A673 (cell line): ENCODE results near the gene PTGES. TPM values are rescaled to one million over a fixed set of nuclear protein-coding genes. Genes with fewer than 3 reads are reported as not detected.

Source experiments
- BruUV-seq: library from RNA; stranded (reverse); fragments of 400-500 nt; replicated peaks from 2 replicates; lab custom pipeline; 2021; lab: Mats Ljungman, UMichigan
- CTCF ChIA-PET: fragments of 300-600 bp; sonication (Branson Sonifier 250); formaldehyde crosslinking; loops from one replicate; lab custom pipeline; 2022; ENCODE audit warnings: antibody characterized with exemption; lab: Charles Lee
- POLR2A ChIA-PET: fragments of 300-600 bp; sonication (Branson Sonifier 250); formaldehyde crosslinking; loops from one replicate; lab custom pipeline; 2022; ENCODE audit warnings: antibody characterized with exemption; ENCODE audit not compliant: low non-redundant PET; lab: Charles Lee
- DNase-seq: peaks from one replicate; pipeline ENCODE4 v3.0.0-alpha.2; 2015; ENCODE audit warnings: low spot score
- H3K27ac ChIP-seq: fragments of 200-600 bp; sonication (generic); 2 replicates; pipeline ENCODE4 v1.5.1; 2016; ENCODE audit warnings: mixed run types, low read depth, mild to moderate bottlenecking, mixed read lengths, antibody characterized with exemption, low read length; ENCODE audit not compliant: poor library complexity, severe bottlenecking
- H3K27me3 ChIP-seq: fragments of 200-600 bp; sonication (generic); replicated peaks from 2 replicates; pipeline ENCODE4 v1.6.1; 2017; ENCODE audit warnings: mixed run types, low read depth, mild to moderate bottlenecking, mixed read lengths, antibody characterized with exemption, low read length; ENCODE audit not compliant: insufficient read depth, poor library complexity
- H3K36me3 ChIP-seq: fragments of 200-600 bp; sonication (generic); 2 replicates; pipeline ENCODE4 v1.6.1; 2016; ENCODE audit warnings: mixed run types, mild to moderate bottlenecking, mixed read lengths, antibody characterized with exemption, low read length; ENCODE audit not compliant: insufficient read depth, poor library complexity, severe bottlenecking
- H3K4me1 ChIP-seq: fragments of 200-600 bp; sonication (generic); 2 replicates; pipeline ENCODE4 v1.6.1; 2017; ENCODE audit warnings: mixed run types, mild to moderate bottlenecking, mixed read lengths, antibody characterized with exemption, low read length; ENCODE audit not compliant: insufficient read depth, poor library complexity, severe bottlenecking
- H3K4me3 ChIP-seq: fragments of 200-600 bp; sonication (generic); 2 replicates; pipeline ENCODE4 v1.5.1; 2016; ENCODE audit warnings: low read depth, mixed run types, mild to moderate bottlenecking, mixed read lengths, low read length; ENCODE audit not compliant: poor library complexity, severe bottlenecking
- H3K9me3 ChIP-seq: fragments of 200-600 bp; sonication (generic); 2 replicates; pipeline ENCODE4 v1.6.1; 2016; ENCODE audit warnings: mixed run types, low read depth, mild to moderate bottlenecking, mixed read lengths, antibody characterized with exemption, low read length; ENCODE audit not compliant: poor library complexity, severe bottlenecking
- EZH2 ChIP-seq: fragments of 200-600 bp; sonication (generic); IDR thresholded peaks from 2 replicates; pipeline ENCODE4 v1.6.1; 2017; ENCODE audit warnings: borderline replicate concordance, low read depth, mild to moderate bottlenecking, mixed read lengths, antibody characterized with exemption, low read length; ENCODE audit not compliant: poor library complexity, severe bottlenecking
- intact Hi-C: fragments of 100-400 bp; cut with micrococcal nuclease; formaldehyde crosslinking; loops from one replicate; pipeline ENCODE4 v1.10.0; 2022; ENCODE audit not compliant: unreplicated experiment
- total RNA-seq: library from RNA; stranded (reverse); gene quantifications from 2 replicates; pipeline ENCODE4 v1.2.3, GENCODE V29; 2021
- TF ChIP-seq, protein P1 (sequence below): fragments of 300-800, 200-600 bp; sonication (generic); conservative IDR thresholded peaks from 2 replicates; pipeline ENCODE4 v1.5.1; 2017; ENCODE audit warnings: low read depth, mild to moderate bottlenecking, antibody characterized with exemption, low read length, moderate library complexity, mixed read lengths

PTGES gene
- total RNA-seq, 1 experiment from 2014 or later: 0.80 TPM

DNA sequence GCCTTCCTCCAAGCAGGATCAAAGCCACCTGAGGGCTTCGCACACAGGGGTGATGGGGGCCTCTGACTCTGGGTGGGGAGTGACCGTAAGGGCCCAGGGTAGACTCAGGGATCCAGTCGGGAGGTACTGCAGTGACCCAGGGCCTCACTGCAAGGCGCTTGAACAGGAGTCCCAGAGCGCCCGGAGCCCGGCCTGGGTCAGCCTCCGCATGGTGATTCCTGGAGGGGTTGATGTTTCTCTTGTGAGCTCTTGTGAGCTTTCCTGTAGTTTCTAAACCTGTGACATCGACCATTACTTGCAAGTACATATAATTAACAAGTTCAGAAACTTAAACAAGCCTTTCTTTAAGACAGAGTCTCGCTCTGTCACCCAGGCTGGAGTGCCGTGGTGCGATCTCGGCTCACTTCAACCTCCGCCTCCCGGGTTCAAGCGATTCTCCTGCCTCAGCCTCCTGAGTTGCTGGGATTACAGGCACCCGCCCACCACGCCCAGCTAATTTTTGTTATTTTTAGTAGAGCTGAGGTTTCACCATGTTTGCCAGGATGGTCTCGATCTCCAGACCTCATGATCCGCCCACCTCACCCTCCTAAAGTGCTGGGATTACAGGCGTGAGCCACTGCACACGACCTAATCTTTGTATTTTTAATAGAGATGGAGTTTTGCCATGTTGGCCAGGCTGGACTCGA, 19.8 kb downstream of the PTGES start:
- CTCF ChIA-PET: interaction anchor here (0.5 kb wide), 1 partner anchor 9 kb away, joined by 3 read pairs; no protein-coding TSS in a partner anchor
- BruUV-seq: no TSS peak
- no peak overlapping the region for H3K27ac ChIP-seq
- H3K4me3 ChIP-seq: no peak overlapping the region
- TF ChIP-seq, protein P1, sequence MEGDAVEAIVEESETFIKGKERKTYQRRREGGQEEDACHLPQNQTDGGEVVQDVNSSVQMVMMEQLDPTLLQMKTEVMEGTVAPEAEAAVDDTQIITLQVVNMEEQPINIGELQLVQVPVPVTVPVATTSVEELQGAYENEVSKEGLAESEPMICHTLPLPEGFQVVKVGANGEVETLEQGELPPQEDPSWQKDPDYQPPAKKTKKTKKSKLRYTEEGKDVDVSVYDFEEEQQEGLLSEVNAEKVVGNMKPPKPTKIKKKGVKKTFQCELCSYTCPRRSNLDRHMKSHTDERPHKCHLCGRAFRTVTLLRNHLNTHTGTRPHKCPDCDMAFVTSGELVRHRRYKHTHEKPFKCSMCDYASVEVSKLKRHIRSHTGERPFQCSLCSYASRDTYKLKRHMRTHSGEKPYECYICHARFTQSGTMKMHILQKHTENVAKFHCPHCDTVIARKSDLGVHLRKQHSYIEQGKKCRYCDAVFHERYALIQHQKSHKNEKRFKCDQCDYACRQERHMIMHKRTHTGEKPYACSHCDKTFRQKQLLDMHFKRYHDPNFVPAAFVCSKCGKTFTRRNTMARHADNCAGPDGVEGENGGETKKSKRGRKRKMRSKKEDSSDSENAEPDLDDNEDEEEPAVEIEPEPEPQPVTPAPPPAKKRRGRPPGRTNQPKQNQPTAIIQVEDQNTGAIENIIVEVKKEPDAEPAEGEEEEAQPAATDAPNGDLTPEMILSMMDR: no peak
- TF ChIP-seq EZH2: no peak
- no peaks in the 10 kb centered on the region for H3K27me3 ChIP-seq
- H3K4me1 ChIP-seq: no peaks in the 10 kb centered on the region
- POLR2A ChIA-PET: no interaction called here
- DNase-seq: no peak
- no peaks in the 10 kb centered on the region for H3K36me3 ChIP-seq
- intact Hi-C loops: no loop called here
- H3K9me3 ChIP-seq: no peaks in the 10 kb centered on the region

DNA sequence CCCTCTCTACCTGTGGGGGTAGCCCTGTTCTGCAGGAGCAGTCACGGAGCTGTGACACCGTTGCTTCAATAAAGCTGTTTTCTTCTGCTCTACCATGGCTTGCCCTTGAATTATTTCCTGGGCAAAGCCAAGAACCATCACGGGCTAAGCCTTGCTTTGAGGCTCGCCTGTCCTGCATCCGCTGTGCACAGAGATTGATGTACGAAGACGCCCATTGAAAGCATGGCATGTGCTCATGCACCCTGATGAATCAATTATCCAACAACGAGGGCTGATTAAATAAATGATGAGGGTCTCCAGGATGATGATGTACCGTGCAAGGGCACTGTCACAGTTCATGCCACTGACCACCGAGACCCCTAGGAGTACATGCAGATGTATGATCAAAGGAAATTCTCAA, 20.7 kb downstream of the PTGES start:
- Histone ChIP-seq H3K36me3 (no peaks in the 10 kb centered on the region), H3K9me3 (no peaks in the 10 kb centered on the region), H3K4me1 (peaks cover 2% of the 10 kb centered on the region), H3K4me3 (no peak overlapping the region), H3K27ac (no peak overlapping the region), H3K27me3 (no peaks in the 10 kb centered on the region)
- BruUV-seq: no TSS peak
- no peak for TF ChIP-seq EZH2
- TF ChIP-seq, protein P1: no peak
- intact Hi-C loops: no loop called here
- CTCF ChIA-PET: no interaction called here
- POLR2A ChIA-PET: no interaction called here
- no peak for DNase-seq

DNA sequence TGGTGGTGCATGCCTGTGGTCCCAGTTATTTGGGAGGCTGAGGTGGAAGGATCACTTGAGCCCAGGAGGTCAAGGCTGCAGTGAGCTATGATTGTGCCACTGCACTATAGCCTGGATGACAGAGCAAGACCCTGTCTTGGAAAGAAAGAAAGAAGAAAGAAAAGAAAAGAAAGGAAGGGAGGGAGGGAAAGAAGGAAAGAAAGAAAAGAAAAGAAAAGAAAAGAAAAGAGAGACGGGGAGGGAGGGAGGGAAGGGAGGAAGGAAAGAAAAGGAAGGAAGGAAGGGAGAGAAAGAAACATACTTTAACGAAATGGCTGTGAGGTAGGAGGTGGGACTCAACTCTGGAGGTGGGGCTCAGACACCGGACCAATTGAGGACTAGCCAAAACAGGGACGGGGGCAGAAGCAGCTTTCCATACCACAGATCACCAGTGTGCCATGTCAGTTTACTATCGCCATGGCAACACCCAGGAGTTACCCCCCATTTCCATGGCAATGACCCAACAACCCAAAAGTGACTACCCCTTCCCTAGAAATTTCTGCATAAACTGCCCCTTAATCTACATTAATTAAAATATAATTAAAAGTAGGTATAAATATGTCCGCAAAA, 21.3 kb downstream of the PTGES start:
- H3K27ac ChIP-seq: no peak overlapping the region
- ChIA-PET CTCF (interaction anchor here (0.7 kb wide), 1 partner anchor 11 kb away, joined by 4 read pairs; no protein-coding TSS in a partner anchor), POLR2A (no interaction called here)
- H3K36me3 ChIP-seq: no peaks in the 10 kb centered on the region
- no TSS peak for BruUV-seq
- TF ChIP-seq, protein P1: no peak
- TF ChIP-seq EZH2: no peak
- no peak for DNase-seq
- H3K4me1 ChIP-seq: peaks cover 7% of the 10 kb centered on the region
- H3K9me3 ChIP-seq: no peaks in the 10 kb centered on the region
- H3K27me3 ChIP-seq: no peaks in the 10 kb centered on the region
- intact Hi-C loops: no loop called here
- H3K4me3 ChIP-seq: no peak overlapping the region
